ENCODE data around the gene ADH1C.
"Not testable (repeated sequence)": the region's sequence is repeated elsewhere in the genome, so short reads cannot be mapped to it uniquely, and the experiment has no call there.

ADH1C gene

DNA sequence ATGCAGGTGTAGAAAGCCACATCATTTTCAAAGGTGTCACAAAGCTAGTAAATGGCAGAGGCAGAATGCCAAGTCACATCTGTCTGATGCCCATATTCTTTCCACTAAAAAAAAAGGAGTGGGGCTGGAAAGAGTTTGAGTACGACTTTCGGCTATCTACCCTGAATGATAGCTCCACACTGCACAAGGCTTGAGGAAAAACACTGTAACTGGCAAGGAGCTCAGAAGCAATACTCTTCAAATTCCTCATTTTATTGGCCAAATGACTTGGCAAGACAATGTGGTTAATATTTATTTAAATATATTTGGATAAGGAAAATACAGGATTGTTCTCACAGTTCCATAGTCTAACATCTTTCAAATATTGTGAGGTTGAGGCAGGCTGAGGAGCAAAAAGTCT lies 5.4 kb upstream of the ADH1C start:
- DNase-seq (ENCODE audit: low spot score) = no peak

DNA sequence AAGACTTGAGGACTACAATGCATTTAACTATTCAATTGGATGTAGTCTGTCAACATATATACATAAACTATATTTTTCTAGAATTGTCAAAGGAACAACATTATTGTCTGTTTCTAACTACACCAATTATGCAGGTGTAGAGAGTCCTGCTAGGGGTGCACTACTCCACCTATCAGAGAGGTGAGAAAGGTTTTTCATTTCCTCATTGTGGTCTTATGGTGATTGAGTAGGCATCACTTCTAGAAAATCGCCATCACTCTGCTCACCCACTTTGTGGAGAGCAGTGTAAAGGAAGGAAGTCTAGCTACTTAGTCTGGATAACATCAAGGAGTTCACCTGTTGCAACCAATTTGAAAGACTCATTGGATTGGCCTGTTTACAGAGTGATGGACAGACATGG lies 4.4 kb upstream of the ADH1C start:
- no peak for DNase-seq (ENCODE audit: low spot score)

DNA sequence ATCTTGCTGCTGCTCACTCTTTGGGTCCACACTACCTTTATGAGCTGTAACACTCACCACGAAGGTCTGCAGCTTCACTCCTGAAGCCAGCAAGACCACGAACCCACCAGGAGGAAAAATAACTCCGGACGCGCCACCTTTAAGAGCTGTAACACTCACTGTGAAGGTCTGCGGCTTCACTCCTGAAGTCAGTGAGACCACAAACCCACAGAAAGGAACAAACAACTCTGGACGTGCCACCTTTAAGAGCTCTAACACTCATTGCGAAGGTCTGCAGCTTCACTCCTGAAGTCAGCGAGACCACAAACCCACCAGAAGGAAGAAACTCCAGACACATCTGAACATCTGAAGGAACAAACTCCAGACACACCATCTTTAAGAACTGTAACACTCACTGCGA lies 3.6 kb upstream of the ADH1C start:
- not testable (repeated sequence) for DNase-seq (ENCODE audit: low spot score)

DNA sequence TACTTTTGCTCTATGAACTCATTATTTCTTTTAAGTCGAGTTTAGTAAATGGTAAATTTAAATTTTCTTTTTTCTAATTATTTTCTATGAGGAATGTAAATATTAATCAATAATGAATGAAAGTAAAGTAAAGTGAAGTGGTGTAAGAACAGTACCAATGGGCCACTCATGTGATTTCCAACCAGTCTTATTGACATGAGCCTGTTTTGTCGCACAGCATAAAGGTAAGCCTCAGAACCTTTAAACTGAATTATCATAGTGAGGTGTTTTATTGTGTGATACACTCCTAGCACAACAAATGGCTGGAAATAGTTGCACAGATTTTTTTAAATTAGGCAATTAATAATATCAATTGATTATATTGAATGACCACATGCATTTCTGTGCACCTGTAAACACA lies 1.1 kb downstream of the ADH1C start:
- no peak for DNase-seq (ENCODE audit: low spot score)

DNA sequence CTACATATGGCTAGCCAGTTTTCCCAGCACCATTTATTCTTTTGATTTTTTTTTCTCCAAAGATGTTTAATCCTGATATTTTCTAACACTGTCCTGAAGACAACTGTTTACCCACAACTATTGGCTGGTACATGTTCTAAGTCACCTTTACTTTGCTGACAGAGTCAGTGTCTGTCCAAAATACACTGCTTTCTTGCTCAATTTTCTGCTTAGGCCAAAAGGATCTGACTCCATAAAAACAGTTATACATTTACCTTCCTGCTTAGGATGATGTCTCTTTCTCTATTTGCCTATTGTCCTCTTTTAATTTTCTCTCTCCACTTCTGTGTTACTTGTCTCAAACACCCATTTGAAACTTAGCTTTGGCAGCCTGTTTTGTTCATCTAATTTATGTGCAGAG lies 3.2 kb downstream of the ADH1C start:
- DNase-seq (ENCODE audit: low spot score) = no peak

DNA sequence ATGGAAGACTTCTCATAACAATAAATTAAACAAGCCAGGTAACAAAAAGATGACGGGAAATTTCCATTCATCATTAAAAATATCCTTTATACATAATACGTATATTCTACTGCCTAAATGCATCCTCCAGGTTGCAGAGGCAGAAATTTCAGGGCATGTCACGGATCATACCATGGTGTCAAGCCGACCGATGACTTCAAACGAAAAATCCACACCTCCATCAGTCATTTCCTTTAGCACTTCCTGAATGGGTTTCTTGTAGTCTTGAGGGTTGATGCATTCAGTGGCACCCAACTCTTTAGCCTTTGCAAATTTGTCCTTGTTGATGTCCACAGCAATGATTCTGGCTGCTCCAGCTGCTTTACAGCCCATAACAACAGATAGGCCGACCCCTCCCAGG lies 9.9 kb downstream of the ADH1C start:
- DNase-seq (ENCODE audit: low spot score) = not testable (repeated sequence)

DNA sequence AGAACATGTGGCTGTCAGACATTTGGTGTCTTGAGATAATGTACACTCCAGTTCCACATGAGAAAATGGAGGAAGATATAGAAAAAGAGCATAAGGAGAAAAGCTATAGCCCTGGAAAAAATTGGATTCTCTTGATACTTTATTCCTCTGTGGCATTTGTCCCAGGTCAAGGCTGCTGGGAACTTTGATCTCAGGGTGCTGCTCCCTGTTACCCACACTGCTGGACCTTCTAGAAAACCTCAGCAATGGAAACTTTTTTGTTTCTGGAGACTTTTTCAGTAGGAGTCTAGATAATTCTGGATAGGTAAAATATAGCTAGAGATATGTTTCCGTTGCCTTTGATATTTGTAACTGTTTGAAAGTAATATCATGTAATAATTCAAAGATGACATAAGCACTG lies 11.1 kb downstream of the ADH1C start:
- no peak for DNase-seq (ENCODE audit: low spot score)

DNA sequence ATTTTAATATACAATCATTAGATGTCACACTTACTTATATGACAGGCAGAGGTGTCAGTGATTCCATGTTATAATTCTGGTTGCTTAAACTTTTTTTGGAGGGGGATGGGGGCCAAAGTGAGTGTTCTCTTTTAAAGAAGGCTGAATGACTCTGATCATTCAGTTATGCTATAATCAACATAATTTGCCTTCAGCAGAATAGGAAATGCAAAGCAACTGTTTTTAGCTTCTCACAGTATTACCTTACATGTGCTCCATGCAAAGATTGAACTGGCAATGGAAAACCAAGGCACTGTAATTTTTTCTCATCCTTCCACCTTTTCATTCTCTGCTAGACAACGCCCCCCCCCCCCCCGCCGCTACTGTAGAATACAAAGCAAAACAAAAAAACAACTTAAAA lies 13.4 kb downstream of the ADH1C start:
- DNase-seq (ENCODE audit: low spot score) = no peak

DNA sequence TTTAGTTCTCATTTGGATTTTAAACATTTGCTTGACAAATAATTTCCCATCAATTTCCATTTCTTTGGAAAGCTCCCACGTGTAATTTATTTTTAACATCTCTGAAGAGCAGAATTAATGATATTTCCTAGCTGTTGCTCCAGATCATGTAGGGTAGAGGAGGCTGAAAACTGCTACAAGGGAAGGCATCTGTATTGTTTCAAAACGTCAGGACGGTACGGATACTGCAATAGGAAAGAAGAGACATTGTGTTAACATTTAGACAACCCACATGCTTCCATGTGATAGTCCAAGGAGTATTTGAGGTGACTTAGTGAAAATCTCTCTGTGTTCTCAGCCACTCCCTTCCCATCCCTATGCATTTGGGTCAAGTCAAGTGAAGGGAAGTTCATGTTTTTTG lies 16.0 kb downstream of the ADH1C start:
- DNase-seq (ENCODE audit: low spot score) = no peak

DNA sequence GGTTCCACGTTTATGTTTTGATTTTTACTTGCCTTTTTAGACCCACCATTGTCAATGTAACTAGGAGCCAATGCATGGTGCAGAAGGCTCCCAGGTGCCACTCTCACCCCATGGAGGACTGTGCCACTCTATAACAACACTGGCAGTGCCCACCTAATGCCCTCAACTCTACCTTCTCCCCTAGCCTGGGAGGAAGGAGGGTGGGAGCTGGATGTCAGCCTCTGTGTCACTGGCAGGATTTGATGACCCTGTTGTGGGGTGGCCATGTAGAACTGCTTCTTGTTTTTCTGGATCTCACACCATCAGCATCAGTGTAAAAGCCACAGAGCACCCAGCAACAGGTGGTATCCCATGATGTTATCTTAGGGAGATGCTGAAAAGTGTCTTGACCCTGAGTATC lies 17.7 kb downstream of the ADH1C start:
- no peak for DNase-seq (ENCODE audit: low spot score)

DNA sequence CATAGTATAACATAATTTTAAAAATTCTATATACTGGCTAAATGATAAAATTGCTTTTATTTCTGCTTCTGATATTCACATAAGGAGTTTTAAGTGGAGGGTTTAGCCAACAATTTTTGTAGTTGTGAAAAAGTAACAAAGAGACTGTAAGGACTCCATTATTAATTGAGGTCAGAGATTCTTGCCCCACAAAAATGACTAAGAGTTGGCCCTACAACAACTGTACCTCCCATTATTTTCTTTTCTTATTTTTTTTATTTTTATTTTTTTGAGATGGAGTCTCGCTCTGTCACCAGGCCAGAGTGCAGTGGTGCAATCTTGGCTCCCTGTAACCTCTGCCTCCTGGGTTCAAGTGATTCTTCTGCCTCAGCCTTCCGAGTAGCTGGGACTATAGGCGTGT lies 21.9 kb downstream of the ADH1C start:
- no peak for DNase-seq (ENCODE audit: low spot score)

DNA sequence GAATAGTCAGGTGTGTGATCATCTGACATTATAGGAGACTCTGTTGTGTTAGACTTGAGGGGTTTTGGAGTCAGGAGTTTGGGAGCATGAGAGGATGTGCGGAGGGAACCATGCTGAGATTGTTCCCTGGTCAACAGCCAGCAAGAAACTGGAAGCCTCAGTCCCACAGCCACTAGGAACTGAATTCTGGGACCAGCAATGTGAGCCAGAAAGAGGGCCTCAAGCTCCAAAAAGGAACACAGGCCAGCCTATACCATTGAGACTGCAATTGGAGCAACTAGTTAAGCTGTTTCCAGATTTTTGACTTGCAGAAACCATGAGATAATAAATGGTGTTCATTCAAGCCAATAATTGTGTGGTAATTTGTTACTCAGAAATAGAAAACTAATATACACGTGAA lies 22.7 kb downstream of the ADH1C start:
- no peak for DNase-seq (ENCODE audit: low spot score)

DNA sequence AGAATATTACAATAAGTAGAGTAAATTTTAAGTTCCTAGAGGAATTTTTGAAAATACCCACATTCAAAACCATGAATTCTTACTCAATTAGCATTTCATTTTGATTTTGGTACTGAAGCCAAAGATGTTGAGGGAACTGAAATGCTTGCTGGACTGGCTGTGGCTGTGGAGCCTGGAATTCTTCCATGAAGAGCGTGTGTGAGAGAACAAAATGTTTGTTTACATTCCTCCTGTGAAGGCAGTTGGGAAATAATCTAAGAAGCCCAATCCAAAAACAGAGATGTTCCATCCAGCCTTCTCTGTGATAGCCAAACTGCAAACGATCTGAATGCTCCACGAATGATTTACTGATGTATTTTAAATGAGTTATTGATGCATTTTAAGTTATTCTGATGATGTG lies 27.6 kb downstream of the ADH1C start:
- no peak for DNase-seq (ENCODE audit: low spot score)

DNA sequence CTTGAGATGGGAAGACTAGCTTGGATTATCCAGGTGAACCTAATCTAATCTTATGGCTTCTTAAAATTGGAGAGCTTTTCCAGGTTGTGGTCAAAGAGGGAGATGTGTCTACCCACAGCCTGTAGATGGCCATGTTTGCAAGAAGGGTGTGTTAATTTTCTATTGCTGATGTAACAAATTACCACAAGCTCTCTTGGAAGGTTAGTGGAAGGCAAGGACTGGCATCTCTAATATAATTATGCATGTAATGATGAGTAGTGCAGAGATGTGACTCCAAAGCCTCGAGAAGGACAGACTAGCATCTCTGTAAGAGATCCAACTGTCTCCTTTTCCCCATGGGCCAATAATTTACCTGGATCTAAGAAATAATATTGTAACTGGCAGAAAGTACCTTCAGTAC lies 28.2 kb downstream of the ADH1C start:
- no peak for DNase-seq (ENCODE audit: low spot score)

DNA sequence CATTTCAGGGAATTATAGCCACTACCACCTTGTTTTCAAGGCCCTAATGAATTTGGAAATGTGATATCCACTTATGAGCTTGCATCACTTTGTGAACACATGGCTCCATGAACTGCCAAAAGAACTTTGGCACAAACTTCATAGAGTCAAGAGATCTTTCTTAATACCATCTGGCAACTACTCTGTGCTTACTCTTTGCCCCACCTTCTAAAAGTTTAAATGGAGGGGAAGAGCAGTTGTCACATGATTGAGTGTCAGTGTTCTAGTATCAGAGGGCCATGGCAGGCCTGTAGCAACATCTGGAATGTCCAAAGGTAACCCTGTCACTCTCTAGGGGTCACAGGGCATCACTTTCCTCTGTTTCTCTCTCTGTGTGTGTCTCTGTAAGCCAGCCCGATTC lies 28.8 kb downstream of the ADH1C start:
- DNase-seq (ENCODE audit: low spot score) = no peak

DNA sequence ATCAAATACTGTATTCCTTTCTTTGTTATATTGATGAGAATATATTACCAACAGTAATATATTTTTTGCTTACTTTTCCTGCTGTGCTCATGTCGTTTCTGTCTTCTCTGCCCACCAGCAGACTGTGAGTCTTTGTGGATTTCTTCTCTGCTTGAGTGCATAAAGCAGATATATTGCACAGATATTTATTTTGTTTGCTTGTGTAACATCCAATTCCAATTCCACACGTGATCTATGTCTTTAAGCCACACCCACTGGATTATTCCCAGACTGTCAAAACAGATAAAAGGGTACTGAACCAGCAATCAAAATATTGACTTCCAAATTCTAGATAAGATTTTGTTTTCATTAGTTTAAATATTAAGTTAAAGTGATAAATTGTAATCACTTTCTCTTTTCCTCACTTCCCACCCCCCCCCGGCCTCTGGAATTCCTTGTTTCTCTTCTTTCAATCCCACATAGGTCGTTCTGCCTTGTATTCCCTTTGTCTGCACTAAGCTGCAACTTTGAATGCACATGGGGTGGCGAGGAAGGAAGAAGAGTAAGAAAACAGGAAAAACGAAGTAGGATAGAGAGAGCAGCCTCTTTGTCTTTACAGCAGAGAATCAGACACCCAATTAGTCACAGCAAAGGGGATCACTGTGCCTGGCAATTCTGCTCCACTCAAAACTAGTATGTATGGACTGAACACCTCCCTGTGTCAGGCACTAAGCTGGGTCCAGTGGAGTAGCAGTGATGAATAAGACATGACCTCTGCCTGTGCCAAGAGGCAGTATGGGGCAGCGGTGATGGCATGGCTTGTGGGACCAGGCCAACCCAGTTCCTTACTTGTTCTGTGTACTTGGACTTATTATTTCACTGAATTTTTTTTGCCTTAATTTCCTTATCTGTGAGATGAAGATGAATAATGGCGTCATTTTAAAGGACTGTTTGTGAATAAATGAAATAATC lies 31.0 kb downstream of the ADH1C start, which contains the start of gene ADH1B:
Gene ADH1B, minus strand, starts transcription at position 161 of the 951 bp plus-strand sequence. Its CDS starts 70 bp downstream, at position 91.
- DNase-seq (ENCODE audit: low spot score) = no peak

DNA sequence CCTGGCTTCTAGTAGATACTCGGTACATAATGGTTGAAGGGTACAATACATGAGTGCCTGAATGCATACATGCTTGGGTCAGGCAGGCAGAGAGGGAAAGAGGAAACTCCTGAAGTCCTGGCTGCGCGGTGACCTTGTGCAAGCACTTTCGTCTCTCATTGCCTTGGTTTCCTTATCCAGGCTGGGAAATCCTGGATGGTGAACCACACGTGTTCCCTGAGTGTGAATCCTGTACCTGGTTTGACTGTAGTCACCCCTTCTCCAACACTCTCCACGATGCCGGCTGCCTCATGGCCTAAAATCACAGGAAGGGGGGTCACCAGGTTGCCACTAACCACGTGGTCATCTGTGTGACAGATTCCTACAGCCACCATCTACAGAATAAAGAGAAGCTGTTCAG lies 34.7 kb downstream of the ADH1C start:
- DNase-seq (ENCODE audit: low spot score) = not testable (repeated sequence)

DNA sequence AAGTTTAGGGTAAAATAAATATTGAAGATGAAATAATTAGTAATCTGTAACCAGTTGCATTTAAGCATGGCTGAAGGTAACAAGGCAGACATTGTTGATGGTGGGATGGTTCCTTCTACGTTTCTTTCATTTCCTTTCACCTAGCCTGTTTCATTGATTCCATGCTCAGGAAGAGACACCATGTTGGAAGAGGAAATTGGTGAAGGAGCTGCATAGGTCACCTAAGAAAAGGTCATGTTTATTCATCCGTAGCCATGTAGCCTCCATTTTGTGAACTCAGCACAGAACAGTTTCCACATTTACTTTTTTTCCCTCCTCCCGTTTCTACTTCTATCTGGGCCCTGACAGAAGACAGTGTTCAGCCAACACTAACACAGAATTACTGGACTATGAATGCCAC lies 35.2 kb downstream of the ADH1C start:
- DNase-seq (ENCODE audit: low spot score) = no peak

DNA sequence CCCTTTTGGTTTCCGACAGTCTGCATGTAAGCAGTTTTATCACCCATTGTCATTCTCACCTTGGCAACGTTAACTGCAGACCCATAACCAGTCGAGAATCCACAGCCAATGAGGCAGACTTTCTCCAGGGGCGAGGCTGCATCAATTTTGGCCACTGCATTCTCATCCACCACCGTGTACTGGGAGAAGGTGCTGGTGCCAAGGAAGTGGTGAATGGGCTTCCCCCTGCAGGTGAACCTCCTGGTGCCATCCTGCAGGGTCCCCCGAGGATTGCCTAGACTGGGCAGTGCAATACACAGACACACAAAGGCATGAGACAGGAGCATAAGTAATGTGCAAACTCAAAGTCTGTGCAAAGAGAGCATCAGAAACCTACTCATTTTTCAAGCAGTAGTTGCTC lies 36.7 kb downstream of the ADH1C start:
- DNase-seq (ENCODE audit: low spot score) = no peak

DNA sequence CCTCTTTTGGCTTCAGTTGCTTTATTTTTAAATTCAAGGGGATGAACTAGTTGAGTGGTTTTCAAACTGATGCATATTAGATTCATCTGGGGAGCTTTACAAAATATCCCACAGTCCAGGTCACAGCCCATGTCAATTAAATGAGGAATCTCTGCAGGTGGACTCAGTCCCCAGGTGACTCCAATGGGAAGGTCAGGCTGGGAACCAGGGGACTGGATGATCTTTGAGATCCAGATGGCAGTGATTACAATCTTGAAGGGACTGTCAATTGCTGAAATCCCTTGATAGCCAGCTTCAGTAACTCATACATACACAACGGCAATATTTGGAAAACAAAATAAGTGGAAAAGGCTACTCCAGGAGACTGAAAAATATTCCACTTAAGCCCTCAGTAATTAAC lies 38.3 kb downstream of the ADH1C start:
- DNase-seq (ENCODE audit: low spot score) = no peak

DNA sequence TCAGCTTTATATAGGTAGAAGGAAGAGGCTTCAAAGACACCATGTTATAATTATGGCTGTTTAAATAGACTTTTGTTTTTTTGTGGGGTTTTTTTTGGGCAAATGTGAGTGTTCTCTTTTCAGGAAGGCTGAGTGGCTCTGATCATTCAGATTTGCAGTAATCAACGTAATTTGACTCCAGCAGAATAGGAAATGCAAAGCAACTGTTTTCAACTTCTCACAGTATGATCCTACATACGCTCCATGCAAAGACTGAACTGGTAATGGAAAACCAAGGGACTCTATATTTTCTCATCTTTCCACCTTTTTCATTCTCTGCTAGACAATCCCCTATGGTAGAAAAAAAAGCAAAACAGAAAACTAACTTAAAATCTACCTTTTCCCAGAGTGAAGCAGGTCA lies 42.2 kb downstream of the ADH1C start:
- DNase-seq (ENCODE audit: low spot score) = no peak

DNA sequence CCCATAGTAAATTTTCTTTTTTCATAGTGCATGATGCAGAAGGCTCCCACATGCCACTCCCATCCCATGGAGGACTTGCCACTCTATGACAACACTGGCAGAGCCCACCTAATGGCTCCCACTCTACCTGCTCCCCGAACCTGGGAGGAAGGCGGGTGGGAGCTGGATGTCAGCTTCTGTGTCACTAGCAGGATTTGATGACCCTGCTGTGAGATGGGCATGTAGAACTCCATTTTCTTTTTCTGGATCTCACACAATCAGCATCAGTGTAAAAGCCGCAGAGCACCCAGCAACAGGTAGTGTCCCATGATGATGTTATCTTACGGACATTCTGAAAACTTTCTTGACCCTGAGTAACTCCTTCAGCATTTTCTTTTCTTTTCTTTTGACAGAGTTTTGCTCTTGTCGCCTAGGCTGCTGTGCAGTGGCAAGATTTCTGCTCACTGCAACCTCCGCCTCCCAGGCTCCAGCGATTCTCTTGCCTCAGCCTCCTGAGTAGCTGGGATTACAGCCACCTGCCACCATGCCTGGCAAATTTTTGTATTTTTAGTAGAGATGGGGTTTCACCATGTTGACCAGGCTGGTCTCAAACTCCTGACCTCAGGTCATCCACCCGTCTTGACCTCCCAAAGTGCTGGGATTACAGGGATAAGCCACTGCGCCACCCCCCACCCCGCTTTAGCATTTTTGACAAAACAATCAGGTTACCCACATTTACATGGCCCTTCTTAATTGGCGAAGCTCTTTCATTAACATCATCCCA lies 46.7 kb downstream of the ADH1C start:
- DNase-seq (ENCODE audit: low spot score) = no peak
